ENCODE results near the gene WNK2. TPM values are rescaled to one million over a fixed set of nuclear protein-coding genes. Genes with fewer than 3 reads are reported as not detected.
"Not testable (repeated sequence)": the region's sequence is repeated elsewhere in the genome, so short reads cannot be mapped to it uniquely, and the experiment has no call there.

WNK2 gene
- polyA plus RNA-seq, 1 experiment: not detected

DNA sequence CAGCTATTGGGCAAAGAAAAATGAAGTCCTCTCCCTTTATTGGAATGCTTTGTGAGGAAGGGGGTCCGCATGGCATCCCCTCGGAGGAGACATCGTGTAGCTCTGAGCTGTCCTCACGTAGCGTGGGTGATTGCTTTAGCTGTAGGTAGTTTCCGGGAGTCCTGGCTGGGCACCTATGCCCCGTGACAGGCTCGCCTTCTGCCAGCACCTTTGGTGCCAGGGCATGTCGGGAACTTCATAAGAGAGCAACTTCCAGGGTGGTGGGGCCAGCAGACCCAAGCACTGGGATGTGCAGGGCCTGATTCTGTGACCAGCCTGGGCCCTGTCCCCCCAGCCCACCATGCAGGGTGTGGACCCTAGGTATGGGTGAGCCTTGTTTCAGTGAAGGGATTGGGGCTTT is 64.0 kb downstream of the WNK2 start:
- no peaks in the 10 kb centered on the region for H3K36me3 ChIP-seq (ENCODE audit: control insufficient read depth, insufficient read depth, low read length)
- ChIA-PET CTCF (no interaction called here), POLR2A (no interaction called here)
- no peaks in the 10 kb centered on the region for H3K27me3 ChIP-seq (ENCODE audit: control insufficient read depth, insufficient read depth, low read length)
- no peak overlapping the region for H3K4me3 ChIP-seq (ENCODE audit: low read depth, low read length)
- no peak for DNase-seq (ENCODE audit: low read depth)
- TF ChIP-seq, protein P1, sequence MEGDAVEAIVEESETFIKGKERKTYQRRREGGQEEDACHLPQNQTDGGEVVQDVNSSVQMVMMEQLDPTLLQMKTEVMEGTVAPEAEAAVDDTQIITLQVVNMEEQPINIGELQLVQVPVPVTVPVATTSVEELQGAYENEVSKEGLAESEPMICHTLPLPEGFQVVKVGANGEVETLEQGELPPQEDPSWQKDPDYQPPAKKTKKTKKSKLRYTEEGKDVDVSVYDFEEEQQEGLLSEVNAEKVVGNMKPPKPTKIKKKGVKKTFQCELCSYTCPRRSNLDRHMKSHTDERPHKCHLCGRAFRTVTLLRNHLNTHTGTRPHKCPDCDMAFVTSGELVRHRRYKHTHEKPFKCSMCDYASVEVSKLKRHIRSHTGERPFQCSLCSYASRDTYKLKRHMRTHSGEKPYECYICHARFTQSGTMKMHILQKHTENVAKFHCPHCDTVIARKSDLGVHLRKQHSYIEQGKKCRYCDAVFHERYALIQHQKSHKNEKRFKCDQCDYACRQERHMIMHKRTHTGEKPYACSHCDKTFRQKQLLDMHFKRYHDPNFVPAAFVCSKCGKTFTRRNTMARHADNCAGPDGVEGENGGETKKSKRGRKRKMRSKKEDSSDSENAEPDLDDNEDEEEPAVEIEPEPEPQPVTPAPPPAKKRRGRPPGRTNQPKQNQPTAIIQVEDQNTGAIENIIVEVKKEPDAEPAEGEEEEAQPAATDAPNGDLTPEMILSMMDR (IDR thresholded peaks at IDR 0.05; ENCODE audit: insufficient read depth, low read depth, low read length): no peak

DNA sequence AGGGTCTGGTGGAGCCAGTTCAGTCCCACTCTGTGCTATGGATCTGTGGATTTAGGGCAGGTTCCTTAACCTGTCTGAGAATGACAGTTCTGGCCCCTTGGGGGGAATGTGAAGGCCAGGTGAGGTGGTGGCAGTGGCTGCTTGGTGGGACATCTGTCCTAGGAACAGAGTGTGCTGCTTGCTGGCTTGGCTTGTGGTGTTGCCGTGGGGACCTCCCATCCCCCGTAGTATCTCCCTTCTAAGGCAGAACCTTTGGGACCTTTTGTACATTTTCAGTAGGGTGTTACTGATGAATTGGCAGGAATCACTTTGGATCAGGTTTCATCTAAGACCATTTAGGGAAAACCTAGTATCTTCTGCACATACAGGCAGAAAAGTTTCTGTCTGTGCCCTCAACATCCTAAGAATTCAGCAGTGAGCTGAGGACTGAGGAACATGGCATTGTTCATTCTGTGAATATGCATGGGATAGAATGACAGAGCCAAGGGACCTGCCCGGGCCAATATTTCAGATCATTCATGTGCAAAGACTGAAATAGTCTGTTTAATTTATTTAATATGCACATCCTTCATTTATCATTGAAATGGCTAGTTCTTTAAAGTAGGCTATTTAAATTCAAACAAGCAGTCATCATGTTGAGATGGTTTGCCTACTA is 64.6 kb downstream of the WNK2 start:
- TF ChIP-seq, protein P1 (IDR thresholded peaks at IDR 0.05; ENCODE audit: insufficient read depth, low read depth, low read length): no peak
- Histone ChIP-seq H3K4me3 (ENCODE audit: low read depth, low read length) (no peak overlapping the region), H3K27me3 (ENCODE audit: control insufficient read depth, insufficient read depth, low read length) (no peaks in the 10 kb centered on the region), H3K36me3 (ENCODE audit: control insufficient read depth, insufficient read depth, low read length) (no peaks in the 10 kb centered on the region)
- ChIA-PET POLR2A (no interaction called here), CTCF (no interaction called here)
- DNase-seq (ENCODE audit: low read depth): no peak

DNA sequence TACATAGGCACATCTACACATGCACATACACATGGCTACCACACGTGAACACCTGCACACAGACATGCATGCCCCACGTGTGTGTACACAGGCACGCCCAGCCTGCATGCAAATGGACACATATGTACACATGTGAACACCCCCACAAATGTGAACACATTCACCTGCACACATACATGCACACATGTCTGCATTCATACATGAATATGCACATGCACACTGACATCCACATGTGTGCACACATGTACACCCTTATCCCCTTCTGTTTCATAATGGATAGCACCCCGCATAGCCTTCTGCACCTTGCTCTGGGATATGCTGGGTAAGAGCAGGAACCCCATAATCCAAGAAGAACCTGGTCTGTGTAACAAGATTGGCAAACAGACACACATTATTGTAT is 66.2 kb downstream of the WNK2 start:
- POLR2A ChIA-PET: no interaction called here
- CTCF ChIA-PET: interaction anchor here (1.0 kb wide), 1 partner anchor 29 kb away, joined by 3 read pairs; no protein-coding TSS in a partner anchor
- no peaks in the 10 kb centered on the region for H3K27me3 ChIP-seq (ENCODE audit: control insufficient read depth, insufficient read depth, low read length)
- H3K36me3 ChIP-seq (ENCODE audit: control insufficient read depth, insufficient read depth, low read length): no peaks in the 10 kb centered on the region
- H3K4me3 ChIP-seq (ENCODE audit: low read depth, low read length): no peak overlapping the region
- TF ChIP-seq, protein P1 (IDR thresholded peaks at IDR 0.05; ENCODE audit: insufficient read depth, low read depth, low read length): no peak
- DNase-seq (ENCODE audit: low read depth): no peak

DNA sequence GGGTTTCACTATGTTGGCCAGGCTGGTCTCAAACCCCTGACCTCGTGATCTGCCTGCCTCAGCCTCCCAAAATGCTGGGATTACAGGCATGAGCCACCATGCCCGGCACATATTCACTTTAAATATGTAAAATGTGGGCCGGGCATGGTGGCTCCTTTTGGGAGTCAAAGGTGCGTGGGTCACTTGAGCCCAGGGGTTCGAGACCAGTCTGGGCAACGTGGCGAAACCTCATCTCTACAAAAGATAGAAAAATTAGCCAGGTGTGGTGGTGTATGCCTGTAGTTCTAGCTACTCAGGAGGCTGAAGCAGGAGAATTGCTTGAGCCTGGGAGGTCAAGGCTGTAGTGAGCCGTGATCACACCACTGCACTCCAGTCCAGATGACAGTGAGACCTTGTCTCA is 67.4 kb downstream of the WNK2 start:
- CTCF ChIA-PET; DNase-seq (ENCODE audit: low read depth); H3K27me3 ChIP-seq (ENCODE audit: control insufficient read depth, insufficient read depth, low read length); H3K36me3 ChIP-seq (ENCODE audit: control insufficient read depth, insufficient read depth, low read length); H3K4me3 ChIP-seq (ENCODE audit: low read depth, low read length); POLR2A ChIA-PET: not testable (repeated sequence)

DNA sequence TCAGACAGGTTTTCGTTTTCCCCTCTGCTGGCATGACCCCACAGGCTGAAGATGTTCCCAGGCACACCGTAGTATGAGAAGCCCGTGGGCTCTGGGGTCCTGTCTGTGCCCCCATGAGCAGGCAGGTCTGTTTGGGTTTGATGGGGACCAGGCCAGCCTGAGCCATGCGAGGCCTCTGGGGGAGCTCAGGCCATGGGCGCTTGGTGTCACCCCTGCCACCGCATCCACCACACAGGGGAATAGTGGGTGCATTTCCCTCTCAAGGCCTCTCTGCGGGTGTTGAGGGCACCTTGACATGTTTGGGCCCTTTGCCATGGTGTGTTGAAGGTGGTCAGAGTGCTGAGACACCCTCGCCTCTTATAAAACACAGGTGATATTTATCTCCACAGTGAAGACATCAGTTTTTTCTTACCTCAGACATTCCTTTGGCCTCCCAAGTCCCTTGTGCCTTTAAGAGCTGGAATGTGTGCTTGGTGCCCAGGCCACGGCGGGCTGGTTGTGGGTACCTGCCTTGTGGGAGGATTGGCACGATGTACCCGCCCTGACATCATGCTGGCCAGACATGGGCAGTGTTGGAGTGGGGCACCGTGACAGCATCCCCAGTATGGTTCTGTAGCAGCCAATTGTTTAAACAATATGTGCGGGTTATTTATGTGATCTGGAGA is 68.3 kb downstream of the WNK2 start:
- ChIA-PET CTCF (no interaction called here), POLR2A (no interaction called here)
- H3K27me3 ChIP-seq (ENCODE audit: control insufficient read depth, insufficient read depth, low read length): no peaks in the 10 kb centered on the region
- no peak overlapping the region for H3K4me3 ChIP-seq (ENCODE audit: low read depth, low read length)
- DNase-seq (ENCODE audit: low read depth): no peak
- TF ChIP-seq, protein P1 (IDR thresholded peaks at IDR 0.05; ENCODE audit: insufficient read depth, low read depth, low read length): no peak
- no peaks in the 10 kb centered on the region for H3K36me3 ChIP-seq (ENCODE audit: control insufficient read depth, insufficient read depth, low read length)
